NB4 (cell line): ENCODE results near the gene GRXCR2.

Source experiments
- CTCF ChIP-seq: IDR thresholded peaks from one replicate; pipeline ENCODE4 v1.5.1; 2012; ENCODE audit warnings: low read depth, low read length
- POLR2A ChIP-seq: IDR thresholded peaks from 2 replicates; pipeline ENCODE4 v1.6.1; 2011; ENCODE audit warnings: mild to moderate bottlenecking; ENCODE audit not compliant: insufficient read length; ENCODE audit errors: extremely low read depth

GRCh38 chr5:145887976-145888574 lies 15.3 kb upstream of the GRXCR2 start:
- peak; percentile 83 for TF ChIP-seq CTCF
- TF ChIP-seq POLR2A = no peak
